GM19463 (cell line): ENCODE results near the gene SELENOF.

ENCODE experiments used
- ATAC-seq: cut with Tn5 transposase; IDR thresholded peaks from one replicate; pipeline ENCODE4 v1.9.1; 2021; ENCODE audit warnings: mild to moderate bottlenecking, moderate library complexity; ENCODE audit not compliant: unreplicated experiment

SELENOF gene

GRCh38 chr1:86913896-86914600 is at the start of gene SELENOF:
SELENOF (minus strand) TSS chr1:86914126; CDS start chr1:86914111, 15 bp downstream.
- ATAC-seq = peak; percentile 80

- no peak for ATAC-seq
Measured at GRCh38 chr1:86960548-86960947, 46.6 kb upstream of the SELENOF start.

- ATAC-seq = no peak
Measured at GRCh38 chr1:86957221-86957620, 43.3 kb upstream of the SELENOF start.

- no peak for ATAC-seq
Measured at GRCh38 chr1:86956221-86956620, 42.3 kb upstream of the SELENOF start.

- ATAC-seq = no peak
Measured at GRCh38 chr1:86955678-86956077, 41.8 kb upstream of the SELENOF start.

GRCh38 chr1:86953167-86953566 is 39.2 kb upstream of the SELENOF start:
- ATAC-seq = no peak

- ATAC-seq = no peak
Measured at GRCh38 chr1:86951430-86951829, 37.5 kb upstream of the SELENOF start.

- no peak for ATAC-seq
Measured at GRCh38 chr1:86950712-86951419, 36.9 kb upstream of the SELENOF start.

GRCh38 chr1:86948212-86948611 is 34.3 kb upstream of the SELENOF start:
- ATAC-seq = no peak

- no peak for ATAC-seq
Measured at GRCh38 chr1:86942743-86943142, 28.8 kb upstream of the SELENOF start.

- ATAC-seq = no peak
Measured at GRCh38 chr1:86942042-86942441, 28.1 kb upstream of the SELENOF start.

GRCh38 chr1:86940599-86940998 is 26.7 kb upstream of the SELENOF start:
- ATAC-seq = no peak

- no peak for ATAC-seq
Measured at GRCh38 chr1:86939406-86939805, 25.5 kb upstream of the SELENOF start.

- no peak for ATAC-seq
Measured at GRCh38 chr1:86938855-86939254, 24.9 kb upstream of the SELENOF start.

- ATAC-seq = no peak
Measured at GRCh38 chr1:86938450-86938849, 24.5 kb upstream of the SELENOF start.

- no peak for ATAC-seq
Measured at GRCh38 chr1:86933562-86934377, 19.8 kb upstream of the SELENOF start.

- no peak for ATAC-seq
Measured at GRCh38 chr1:86933051-86933450, 19.1 kb upstream of the SELENOF start.

- no peak for ATAC-seq
Measured at GRCh38 chr1:86928819-86929218, 14.9 kb upstream of the SELENOF start.

GRCh38 chr1:86926883-86927282 is 13.0 kb upstream of the SELENOF start:
- no peak for ATAC-seq

GRCh38 chr1:86925742-86926141 is 11.8 kb upstream of the SELENOF start:
- no peak for ATAC-seq

- ATAC-seq = no peak
Measured at GRCh38 chr1:86924324-86924960, 10.5 kb upstream of the SELENOF start.
